T-cell (primary cell): ENCODE data around the gene IMP3. TPM values are rescaled to one million over a fixed set of nuclear protein-coding genes. Genes with fewer than 3 reads are reported as not detected.

ENCODE experiments used
- ATAC-seq, 4 experiments: fragments of 200-7000 bp in 3 of 4; fragments of 150-1000 bp in 1 of 4; cut with Tn5 transposase; replicated peaks in 1 of 4; 1 replicate in 3 of 4; 2 replicates in 1 of 4; pipeline ENCODE4 v1.10.0; 2021; ENCODE audit warnings: moderate library complexity in 3 of 4, mild to moderate bottlenecking in 2 of 4, moderate number of reproducible peaks in 1 of 4
- CTCF ChIA-PET, 2 donors: fragments of 300-600 bp; sonication (Branson Sonifier 250); formaldehyde crosslinking; loops; one replicate each; lab custom pipeline; 2022; ENCODE audit warnings: antibody characterized with exemption in 2 of 2; lab: Charles Lee
- POLR2A ChIA-PET, 2 donors: fragments of 300-600 bp; sonication (Branson Sonifier 250); formaldehyde crosslinking; loops; one replicate each; lab custom pipeline; 2022; ENCODE audit warnings: antibody characterized with exemption in 2 of 2; lab: Charles Lee
- DNase-seq, 35 experiments: peaks; one replicate each; pipeline versions ENCODE4 v3.0.0 to v3.0.0-alpha.2; 2013 to 2023
- H3K27ac ChIP-seq: one replicate; pipeline ENCODE4 v1.5.1; 2013; ENCODE audit warnings: low read length
- H3K27me3 ChIP-seq, 2 experiments: replicated peaks in 1 of 2; 1 replicate in 1 of 2; 2 replicates in 1 of 2; pipeline versions ENCODE4 v1.6.1 to v1.7.0; 2013; ENCODE audit warnings: low read length in 1 of 2, mixed read lengths in 1 of 2; ENCODE audit not compliant: control insufficient read depth in 2 of 2, insufficient read depth in 2 of 2; ENCODE audit errors: extremely low read depth in 1 of 2
- H3K36me3 ChIP-seq, 2 donors: 1 replicate in 1 of 2; 2 replicates in 1 of 2; pipeline versions ENCODE4 v1.6.1 to v1.7.0; 2013; ENCODE audit warnings: low read length in 1 of 2; ENCODE audit not compliant: control insufficient read depth in 2 of 2, insufficient read depth in 1 of 2; ENCODE audit errors: extremely low read depth in 1 of 2
- H3K4me1 ChIP-seq, 2 experiments: 1 replicate in 1 of 2; 2 replicates in 1 of 2; pipeline versions ENCODE4 v1.6.1 to v1.7.0; 2013; ENCODE audit warnings: low read length in 2 of 2, mixed read lengths in 1 of 2; ENCODE audit not compliant: insufficient read depth in 2 of 2, control insufficient read depth in 1 of 2; ENCODE audit errors: extremely low read depth in 1 of 2
- H3K4me3 ChIP-seq, 2 donors: 1 replicate in 1 of 2; 2 replicates in 1 of 2; pipeline versions ENCODE4 v1.5.1 to v1.7.0; 2013; ENCODE audit warnings: mild to moderate bottlenecking in 2 of 2, low read length in 1 of 2, moderate library complexity in 1 of 2; ENCODE audit not compliant: control insufficient read depth in 1 of 2; ENCODE audit errors: extremely low read depth in 1 of 2
- H3K9me3 ChIP-seq: 2 replicates; pipeline ENCODE4 v1.7.0; 2013
- H3K27ac Mint-ChIP-seq, 2 donors: one replicate each; pipeline ENCODE4 v1.8.0; 2020 to 2021; ENCODE audit warnings: mild to moderate bottlenecking in 2 of 2, mixed read lengths in 2 of 2
- H3K27me3 Mint-ChIP-seq, 2 donors: one replicate each; pipeline ENCODE4 v1.8.0; 2021 to 2022; ENCODE audit warnings: mixed read lengths in 2 of 2
- H3K36me3 Mint-ChIP-seq: one replicate; pipeline ENCODE4 v1.8.0; 2021; ENCODE audit warnings: mixed read lengths
- H3K4me1 Mint-ChIP-seq, 3 donors: one replicate each; pipeline ENCODE4 v1.8.0; 2020 to 2022; ENCODE audit warnings: mixed read lengths in 3 of 3, mild to moderate bottlenecking in 1 of 3
- H3K4me3 Mint-ChIP-seq, 3 donors: one replicate each; pipeline ENCODE4 v1.8.0; 2020 to 2022; ENCODE audit warnings: mild to moderate bottlenecking in 3 of 3, mixed read lengths in 3 of 3, moderate library complexity in 3 of 3
- H3K9me3 Mint-ChIP-seq, 3 donors: one replicate each; pipeline ENCODE4 v1.8.0; 2020 to 2022; ENCODE audit warnings: mixed read lengths in 3 of 3
- WGBS: methylation state at CpG from one replicate; pipeline ENCODE4 v1.1.5; 2013; ENCODE audit warnings: missing lambda C conversion rate; ENCODE audit not compliant: insufficient coverage; 5-methylcytosine and 5-hydroxymethylcytosine counted together
- total RNA-seq, 35 experiments: library from RNA in 6 of 35; stranded (reverse) in 6 of 35; fragments of 120-200 nt in 1 of 35; gene quantifications; one replicate each; pipeline versions ENCODE4 v1.2.1 to v1.2.4 and lab custom pipeline; 2013 to 2026

The IMP3 gene
- total RNA-seq, 5 donors from 2014 or later (not counting 1 experiment from before 2014, with no cell fraction given) = 39.6 to 86.6 (median 81.8) TPM

DNA sequence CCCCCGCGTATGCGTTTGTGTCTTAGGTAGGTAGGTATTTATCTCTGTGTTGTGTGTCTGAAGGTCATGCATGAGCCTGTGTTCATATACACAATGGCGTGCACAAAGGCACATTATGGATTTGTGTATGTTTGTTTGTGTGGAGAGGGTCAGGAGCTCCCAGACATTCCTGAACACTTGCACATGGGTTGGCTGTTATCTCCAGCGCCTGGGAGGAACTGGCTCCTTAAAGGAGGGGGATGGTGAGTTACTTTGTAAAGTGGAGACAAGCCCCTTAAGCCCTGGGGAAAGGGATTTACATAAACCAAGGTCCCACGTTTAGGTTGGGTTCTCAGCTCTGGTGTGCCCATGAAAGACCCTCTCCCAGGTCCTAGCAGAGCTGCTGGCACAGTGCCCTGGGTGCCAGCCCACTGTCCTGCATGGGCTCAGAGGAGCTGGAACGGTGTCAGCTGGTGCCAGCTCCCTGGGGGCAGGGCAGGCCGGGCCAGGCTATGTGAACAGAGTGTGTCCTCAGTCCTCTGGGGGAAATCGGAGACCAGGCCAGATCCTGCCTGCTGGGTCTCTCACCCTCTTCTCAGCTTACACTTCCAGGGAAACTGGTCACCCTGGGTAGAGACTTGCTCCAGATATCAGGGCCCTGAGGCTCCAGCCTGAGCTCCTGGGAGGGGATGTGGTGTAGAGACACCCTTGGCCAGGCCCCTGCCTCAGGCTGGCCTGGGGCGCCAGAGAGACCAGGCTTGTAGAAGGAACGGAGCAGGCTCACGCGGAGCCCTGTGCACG is 32.8 kb upstream of the IMP3 start:
- Mint-ChIP-seq H3K27me3 (no peaks in the 10 kb centered on the region), H3K36me3 (no peaks in the 10 kb centered on the region), H3K9me3 (no peaks in the 10 kb centered on the region), H3K27ac (no peak overlapping the region), H3K4me3 (no peak overlapping the region), H3K4me1 (no peaks in the 10 kb centered on the region)
- Histone ChIP-seq H3K27ac (no peak overlapping the region), H3K9me3 (no peaks in the 10 kb centered on the region), H3K4me1 (no peaks in the 10 kb centered on the region), H3K36me3 (no peaks in the 10 kb centered on the region), H3K27me3 (peaks cover 0 to 2% of the 10 kb centered on the region in 2 experiments), H3K4me3 (no peak overlapping the region)
- ATAC-seq (no peak), DNase-seq (no peak)
- POLR2A ChIA-PET = no interaction called here
- 86% methylated on average over 11 of the region's 14 CpGs for WGBS
- CTCF ChIA-PET = interaction anchor here in 1 of 2 donors (0.8 kb wide), 1 partner anchor 339 kb away, joined by 3 read pairs; no protein-coding TSS in a partner anchor

GRCh38 chr15:75671730-75672602 is 31.9 kb upstream of the IMP3 start:
- no peaks in the 10 kb centered on the region for H3K9me3 Mint-ChIP-seq
- H3K36me3 ChIP-seq = no peaks in the 10 kb centered on the region
- no peak overlapping the region for H3K4me3 Mint-ChIP-seq
- no peaks in the 10 kb centered on the region for H3K4me1 Mint-ChIP-seq
- WGBS = 71% methylated on average over 3 of the region's 11 CpGs
- H3K27me3 ChIP-seq = peaks cover 0 to 2% of the 10 kb centered on the region in 2 experiments
- ChIA-PET POLR2A (no interaction called here), CTCF (interaction anchor here (0.8 to 1.0 kb wide), 2 partner anchors 13 to 338 kb away, joined by 3 read pairs; no protein-coding TSS in a partner anchor)
- H3K4me1 ChIP-seq = no peaks in the 10 kb centered on the region
- DNase-seq (no peak), ATAC-seq (no peak)
- H3K27ac Mint-ChIP-seq = no peak overlapping the region
- no peak overlapping the region for H3K27ac ChIP-seq
- no peaks in the 10 kb centered on the region for H3K27me3 Mint-ChIP-seq
- no peak overlapping the region for H3K4me3 ChIP-seq
- no peaks in the 10 kb centered on the region for H3K9me3 ChIP-seq
- no peaks in the 10 kb centered on the region for H3K36me3 Mint-ChIP-seq

GRCh38 chr15:75669879-75670212 is 29.8 kb upstream of the IMP3 start:
- Mint-ChIP-seq H3K9me3 (no peaks in the 10 kb centered on the region), H3K27ac (no peak overlapping the region)

DNA sequence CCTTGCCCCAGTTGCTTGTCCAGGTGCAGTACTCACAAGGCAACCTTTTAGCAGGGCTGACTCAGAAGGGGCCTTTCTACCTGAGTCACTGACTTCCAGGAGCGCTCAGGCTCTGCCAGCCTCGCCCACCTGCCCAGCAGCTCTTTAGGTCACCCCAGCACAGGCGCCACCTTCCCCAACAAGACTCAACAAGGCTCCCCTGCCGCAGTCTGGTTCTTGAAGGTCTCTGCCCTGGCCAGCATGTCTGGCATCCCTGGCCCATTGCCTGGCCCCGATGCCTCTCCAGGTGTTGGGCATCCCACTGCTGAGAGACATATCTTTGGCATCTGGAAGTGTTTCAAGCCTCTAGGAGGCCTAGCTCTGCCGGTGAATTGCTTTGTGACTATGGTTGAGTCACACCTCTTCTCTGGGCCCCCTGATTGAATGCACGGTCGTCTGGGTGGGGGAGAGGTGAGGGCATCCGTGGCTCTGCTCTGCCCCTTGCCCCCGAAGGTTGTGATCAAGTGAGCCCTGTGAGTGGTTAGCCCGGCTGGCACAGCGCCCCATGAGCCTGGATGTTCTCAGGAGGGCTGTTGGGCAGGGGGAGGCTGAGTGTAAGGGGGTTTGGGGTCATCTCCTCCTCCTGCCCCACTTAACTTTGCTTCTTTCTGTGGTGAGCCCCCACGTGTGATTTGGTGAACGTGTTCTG is 29.3 kb upstream of the IMP3 start:
- Histone ChIP-seq H3K4me3 (no peak overlapping the region), H3K36me3 (no peaks in the 10 kb centered on the region), H3K27ac (no peak overlapping the region), H3K4me1 (no peaks in the 10 kb centered on the region), H3K27me3 (peaks cover 0 to 2% of the 10 kb centered on the region in 2 experiments), H3K9me3 (no peaks in the 10 kb centered on the region)
- no peaks in the 10 kb centered on the region for H3K27me3 Mint-ChIP-seq
- DNase-seq (no peak), ATAC-seq (no peak)
- H3K27ac Mint-ChIP-seq = no peak overlapping the region
- ChIA-PET POLR2A (no interaction called here), CTCF (no interaction called here)
- H3K4me3 Mint-ChIP-seq = no peak overlapping the region
- WGBS = 63% methylated on average over 12 of the region's 14 CpGs
- no peaks in the 10 kb centered on the region for H3K9me3 Mint-ChIP-seq
- no peaks in the 10 kb centered on the region for H3K4me1 Mint-ChIP-seq
- H3K36me3 Mint-ChIP-seq = no peaks in the 10 kb centered on the region

More at GRCh38 chr15:75669879-75670212, 29.8 kb upstream of the IMP3 start:
- WGBS = 97% methylated on average over 4 of the region's 6 CpGs
- no peak for ATAC-seq
- peaks cover 0 to 2% of the 10 kb centered on the region in 2 experiments for H3K27me3 ChIP-seq
- no peak overlapping the region for H3K4me3 ChIP-seq
- POLR2A ChIA-PET = no interaction called here
- no peaks in the 10 kb centered on the region for H3K4me1 ChIP-seq
- no peaks in the 10 kb centered on the region for H3K36me3 ChIP-seq
- no peak overlapping the region for H3K4me3 Mint-ChIP-seq
- no peaks in the 10 kb centered on the region for H3K27me3 Mint-ChIP-seq
- H3K36me3 Mint-ChIP-seq = no peaks in the 10 kb centered on the region
- DNase-seq = no peak
- CTCF ChIA-PET = no interaction called here
- no peak overlapping the region for H3K27ac ChIP-seq
- H3K9me3 ChIP-seq = no peaks in the 10 kb centered on the region
- no peaks in the 10 kb centered on the region for H3K4me1 Mint-ChIP-seq

DNA sequence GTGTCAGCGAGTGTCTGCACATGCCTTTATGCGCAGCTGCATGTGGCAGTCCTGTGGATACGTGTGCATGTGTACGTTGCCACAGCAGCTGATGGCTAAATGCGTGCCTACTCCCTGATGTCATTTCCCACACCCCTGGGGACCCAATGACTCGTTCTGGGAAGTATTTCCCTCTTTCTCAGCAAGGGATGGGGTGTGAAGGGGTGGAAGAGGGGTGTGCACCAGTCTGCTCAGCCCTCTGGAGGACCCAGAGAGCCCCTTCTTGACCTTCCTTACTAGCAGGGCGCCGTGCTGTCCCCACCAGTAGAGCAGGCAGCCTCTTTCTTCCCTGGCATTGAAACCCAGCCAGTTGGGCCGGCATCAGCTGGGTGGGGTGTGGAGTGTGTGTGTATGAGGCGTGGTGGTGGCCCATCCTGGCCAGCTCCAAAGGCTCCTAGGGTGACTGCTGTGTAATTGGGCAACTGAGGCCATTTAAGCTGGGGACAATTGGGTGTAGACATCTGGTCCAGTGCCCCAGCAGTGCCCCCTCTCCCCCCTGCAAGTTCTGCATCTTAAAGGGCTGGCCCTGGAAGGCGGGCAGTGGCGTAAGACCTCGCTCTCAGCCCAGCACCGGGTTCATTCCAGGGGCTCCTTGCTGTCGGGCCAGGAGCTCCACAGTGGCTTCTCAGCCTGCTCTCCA is 26.9 kb upstream of the IMP3 start:
- Mint-ChIP-seq H3K36me3 (no peaks in the 10 kb centered on the region), H3K27me3 (no peaks in the 10 kb centered on the region), H3K4me1 (no peaks in the 10 kb centered on the region), H3K27ac (no peak overlapping the region), H3K9me3 (no peaks in the 10 kb centered on the region), H3K4me3 (no peak overlapping the region)
- Histone ChIP-seq H3K9me3 (no peaks in the 10 kb centered on the region), H3K27ac (no peak overlapping the region), H3K4me3 (no peak overlapping the region), H3K27me3 (peaks cover 0 to 2% of the 10 kb centered on the region in 2 experiments), H3K36me3 (no peaks in the 10 kb centered on the region), H3K4me1 (no peaks in the 10 kb centered on the region)
- DNase-seq = no peak
- CTCF ChIA-PET = interaction anchor here in 1 of 2 donors (0.6 kb wide), 1 partner anchor 290 kb away, joined by 3 read pairs; no protein-coding TSS in a partner anchor
- no peak for ATAC-seq
- 81% methylated on average over 7 of the region's 15 CpGs for WGBS
- POLR2A ChIA-PET = no interaction called here
